Stimulated activated CD8-positive, alpha-beta memory T cell treated with anti-CD3 and anti-CD28 coated beads, Interleukin-15, amount 100 ng/mL, for 1 hour (primary cell): ENCODE data around the gene CYP1A1.

ENCODE experiments used
- DNase-seq: peaks from one replicate; pipeline ENCODE4 v3.0.0-alpha.2; 2020; ENCODE audit warnings: low read depth

Gene CYP1A1

DNA sequence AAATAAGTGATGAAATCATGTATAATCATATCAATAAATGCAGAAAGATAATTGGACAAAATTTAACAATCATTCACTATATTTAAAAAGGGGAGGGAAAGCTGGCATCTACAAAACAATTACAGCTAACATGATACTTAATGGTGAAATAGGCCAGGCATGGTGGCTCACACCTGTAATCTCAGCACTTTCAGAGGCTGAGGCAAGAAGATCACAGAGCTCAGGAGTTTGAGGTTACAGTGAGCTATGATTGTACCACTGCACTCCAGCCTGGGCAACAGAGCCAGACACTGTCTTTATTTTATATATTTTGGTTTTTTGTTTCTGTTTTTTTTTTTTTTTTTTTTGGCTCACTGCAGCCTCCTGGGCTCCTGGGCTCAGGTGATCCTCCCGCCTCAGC lies 41.6 kb downstream of the CYP1A1 start:
- no peak for DNase-seq

DNA sequence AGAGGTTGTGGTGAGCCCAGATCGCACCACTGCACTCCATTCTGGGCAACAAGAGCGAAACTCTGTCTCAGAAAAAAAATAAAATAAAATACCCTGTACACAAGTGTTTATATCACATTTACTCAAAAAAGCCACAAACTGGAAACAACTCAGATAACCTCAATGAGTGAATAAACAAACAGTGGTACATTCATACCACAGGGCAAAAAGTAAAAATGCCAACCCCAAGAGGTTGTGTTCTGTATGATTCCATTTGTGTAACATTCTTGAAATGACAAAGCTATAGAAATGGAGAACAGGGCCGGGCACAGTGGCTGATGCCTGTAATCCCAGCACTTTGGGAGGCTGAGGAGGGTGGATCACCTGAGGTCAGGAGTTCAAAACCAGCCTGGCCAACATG lies 42.4 kb downstream of the CYP1A1 start:
- no peak for DNase-seq

DNA sequence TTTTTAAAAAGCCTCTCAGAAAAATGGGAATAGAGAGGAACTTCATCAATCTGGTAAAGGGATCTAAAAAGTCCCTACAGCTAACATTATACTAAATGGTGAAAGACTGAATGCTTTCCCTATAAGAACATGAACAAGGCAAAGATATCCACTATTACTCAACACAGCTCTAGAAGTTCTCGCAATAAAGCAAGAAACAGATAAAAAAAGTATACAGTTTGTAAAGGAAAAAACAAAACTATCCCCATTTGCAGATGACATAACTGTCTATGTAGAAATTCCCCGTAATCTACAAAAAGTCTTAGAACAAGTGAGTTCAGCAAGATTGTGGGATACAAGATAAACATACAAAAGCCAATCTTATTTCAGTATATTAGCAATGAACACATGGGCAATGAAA lies 44.9 kb downstream of the CYP1A1 start:
- no peak for DNase-seq

DNA sequence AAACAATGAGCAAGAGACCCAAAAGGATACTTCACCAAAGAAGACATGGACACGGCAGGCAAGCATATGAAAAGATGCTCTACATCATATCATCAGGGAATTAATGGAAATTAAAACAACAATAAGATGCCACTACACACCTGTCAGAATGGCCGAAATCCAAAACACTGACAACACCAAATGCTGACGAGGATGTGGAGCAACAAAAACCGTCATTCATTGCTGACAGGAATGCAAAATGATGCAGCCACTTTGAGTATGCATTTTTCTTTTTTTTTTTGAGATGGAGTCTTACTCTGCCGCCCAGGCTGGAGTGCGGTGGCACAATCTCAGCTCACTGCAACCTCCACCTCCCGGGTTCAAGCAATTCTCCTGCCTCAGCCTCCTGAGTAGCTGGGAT lies 48.5 kb downstream of the CYP1A1 start:
- DNase-seq: no peak

DNA sequence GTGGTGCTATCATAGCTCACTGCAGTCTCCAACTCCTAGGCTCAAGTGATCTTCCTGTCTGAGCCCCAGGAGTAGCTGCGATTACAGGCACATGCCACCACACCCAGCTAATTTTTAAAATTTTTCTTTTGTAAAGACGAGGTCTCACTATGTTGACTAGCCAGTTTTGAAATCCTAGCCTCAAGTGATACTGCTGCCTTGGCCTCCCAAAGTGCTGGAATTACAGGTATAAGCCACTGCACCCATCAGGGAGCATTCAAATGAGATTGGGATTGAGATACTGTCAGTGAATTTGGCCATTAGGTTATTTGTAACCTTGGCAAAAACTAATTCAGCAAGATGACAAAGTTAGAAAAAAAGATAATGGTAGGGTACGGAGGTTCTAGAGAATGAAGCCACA lies 51.2 kb downstream of the CYP1A1 start:
- DNase-seq: no peak

DNA sequence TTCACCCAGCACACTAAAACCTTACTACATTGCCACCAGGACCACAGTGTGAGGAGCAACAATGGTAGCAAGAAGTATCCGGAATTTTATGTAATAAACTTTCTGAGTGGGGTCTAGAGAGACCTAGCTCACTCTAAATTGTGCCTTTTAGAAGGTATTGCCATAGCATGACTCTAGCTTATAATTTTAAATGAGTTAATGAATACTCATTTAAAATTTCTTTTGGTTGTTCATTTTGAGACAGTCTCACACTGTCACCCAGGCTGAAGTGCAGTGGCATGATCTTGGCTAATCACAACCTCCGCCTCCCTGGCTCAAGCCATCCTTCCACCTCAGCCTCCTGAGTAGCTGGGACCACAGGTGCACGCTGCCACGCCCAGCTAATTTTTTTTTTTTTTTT lies 55.7 kb downstream of the CYP1A1 start:
- DNase-seq: no peak
